Panc1 (cell line): ENCODE data around the gene RNU6-7. TPM values are rescaled to one million over a fixed set of nuclear protein-coding genes. Genes with fewer than 3 reads are reported as not detected.

Experiments used
- ATAC-seq: fragments of 200-7000 bp; cut with Tn5 transposase; 2 replicates; pipeline ENCODE4 v1.9.1; 2020; ENCODE audit warnings: mild to moderate bottlenecking, moderate library complexity
- BruUV-seq: library from RNA; stranded (reverse); fragments of 400-500 nt; replicated peaks from 2 replicates; lab custom pipeline; 2021; lab: Mats Ljungman, UMichigan
- CTCF ChIA-PET: fragments of 300-600 bp; sonication (Branson Sonifier 250); formaldehyde crosslinking; loops from one replicate; lab custom pipeline; 2022; ENCODE audit warnings: antibody characterized with exemption; lab: Charles Lee
- POLR2A ChIA-PET: fragments of 300-600 bp; sonication (Branson Sonifier 250); formaldehyde crosslinking; loops from one replicate; lab custom pipeline; 2022; ENCODE audit warnings: antibody characterized with exemption; lab: Charles Lee
- DNase-seq: peaks from one replicate; pipeline ENCODE4 v3.0.0-alpha.2; 2010; ENCODE audit warnings: low read depth, low spot score
- H3K27ac ChIP-seq: 2 replicates; pipeline ENCODE4 v1.5.1; 2011; ENCODE audit warnings: mild to moderate bottlenecking, low read length, inconsistent platforms
- H3K27me3 ChIP-seq: fragments of 200-500 bp; sonication (Bioruptor generic); 2 replicates; pipeline ENCODE4 v1.6.0; 2014; ENCODE audit warnings: low read length, inconsistent platforms; ENCODE audit not compliant: control insufficient read depth, insufficient read depth
- H3K36me3 ChIP-seq: fragments of 200-500 bp; sonication (Bioruptor generic); 2 replicates; pipeline ENCODE4 v1.5.1; 2014; ENCODE audit warnings: inconsistent platforms, mild to moderate bottlenecking, low read length, moderate library complexity; ENCODE audit not compliant: control insufficient read depth, insufficient read depth
- H3K4me1 ChIP-seq: 2 replicates; pipeline ENCODE4 v1.5.1; 2011; ENCODE audit warnings: inconsistent platforms, mild to moderate bottlenecking, low read length, moderate library complexity; ENCODE audit not compliant: control insufficient read depth, insufficient read depth
- H3K4me3 ChIP-seq, 2 experiments: 2 replicates each; pipeline ENCODE4 v1.5.1; 2011 to 2012; ENCODE audit warnings: low read depth in 2 of 2, low read length in 2 of 2, mild to moderate bottlenecking in 2 of 2, inconsistent platforms in 1 of 2, moderate library complexity in 1 of 2
- H3K9me3 ChIP-seq: fragments of 200-500 bp; sonication (Bioruptor generic); 2 replicates; pipeline ENCODE4 v1.5.1; 2014; ENCODE audit warnings: low read depth, mild to moderate bottlenecking, inconsistent platforms, low read length, moderate library complexity; ENCODE audit not compliant: control insufficient read depth, insufficient read depth
- CTCF ChIP-seq: fragments of 450-650 bp; IDR thresholded peaks from 2 replicates; pipeline ENCODE4 v1.5.1; 2017; ENCODE audit warnings: mild to moderate bottlenecking
- POLR2AphosphoS5 ChIP-seq: IDR thresholded peaks from 2 replicates; pipeline ENCODE4 v1.6.1; 2012; ENCODE audit warnings: mild to moderate bottlenecking, low read depth, low read length, moderate library complexity
- REST ChIP-seq, 2 experiments: IDR thresholded peaks; 2 replicates each; pipeline ENCODE4 v1.6.1; 2011 to 2012; ENCODE audit warnings: low read depth in 2 of 2, control low read depth in 1 of 2, low read length in 1 of 2, mild to moderate bottlenecking in 1 of 2, moderate library complexity in 1 of 2; ENCODE audit not compliant: insufficient read depth in 1 of 2
- SIN3A ChIP-seq: IDR thresholded peaks from 2 replicates; pipeline ENCODE4 v1.6.1; 2012; ENCODE audit warnings: low read depth, mild to moderate bottlenecking, low read length, moderate library complexity, borderline replicate concordance; ENCODE audit not compliant: insufficient read depth
- TCF7L2 ChIP-seq: IDR thresholded peaks from 2 replicates; pipeline ENCODE4 v1.6.1; 2011; ENCODE audit warnings: mild to moderate bottlenecking, low read depth, low read length, inconsistent platforms
- in situ Hi-C: cut with HindIII; loops from 2 replicates; pipeline ENCODE4 v1.10.0; 2016; ENCODE audit warnings: low sequenced_read_pairs, low pct_unique_long_range_greater_than_20kb
- intact Hi-C: fragments of 100-400 bp; cut with micrococcal nuclease; formaldehyde crosslinking; loops from one replicate; pipeline ENCODE4 v1.10.0; 2022; ENCODE audit not compliant: unreplicated experiment
- total RNA-seq: library from RNA; stranded (reverse); gene quantifications from one replicate; pipeline ENCODE4 v1.2.1, GENCODE V29; 2021; ENCODE audit not compliant: unreplicated experiment

RNU6-7 gene
- total RNA-seq, 1 experiment from 2014 or later = not detected

DNA sequence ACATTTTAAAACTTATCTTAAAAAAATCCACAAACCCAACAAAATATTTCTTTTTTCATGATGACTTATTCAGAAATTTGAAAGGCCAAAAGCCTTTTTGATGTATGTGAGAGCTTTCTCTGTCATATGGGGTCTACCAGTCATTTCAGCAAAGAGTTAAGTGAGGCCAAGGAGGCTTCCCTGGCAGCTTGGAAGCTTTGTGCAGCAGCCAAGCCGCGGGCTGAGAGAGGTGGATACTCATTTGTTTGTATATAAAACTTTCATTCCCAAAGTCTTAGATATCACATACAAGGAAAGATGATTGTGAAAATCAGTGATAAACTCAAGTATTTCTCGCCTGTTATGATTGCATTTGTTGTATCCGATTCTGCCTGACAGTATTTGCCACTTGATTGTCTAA is 49.7 kb downstream of the RNU6-7 start:
- TF ChIP-seq POLR2AphosphoS5 (no peak), CTCF (no peak), TCF7L2 (no peak), REST (IDR thresholded peaks at IDR 0.05; ENCODE audit: insufficient read depth in 1 of 2, low read depth in 2 of 2, low read length in 1 of 2) (no peak), SIN3A (no peak)
- no TSS peak for BruUV-seq
- H3K4me1 ChIP-seq = no peaks in the 10 kb centered on the region
- intact Hi-C loops (loop anchor here (5.0 kb wide), 1 partner anchor 324 kb away; no protein-coding TSS in a partner anchor), in situ Hi-C loops (no loop called here)
- DNase-seq (no peak), ATAC-seq (no peak)
- POLR2A ChIA-PET = no interaction called here
- no peak overlapping the region for H3K27ac ChIP-seq
- CTCF ChIA-PET = interaction anchor here (0.5 kb wide), 1 partner anchor 196 kb away, joined by 6 read pairs; no protein-coding TSS in a partner anchor
- H3K36me3 ChIP-seq = no peaks in the 10 kb centered on the region
- no peaks in the 10 kb centered on the region for H3K9me3 ChIP-seq
- no peak overlapping the region for H3K4me3 ChIP-seq
- no peaks in the 10 kb centered on the region for H3K27me3 ChIP-seq

Other genes starting within 250 kb of the RNU6-7 start
- gene ARHGAP5, start 124.7 kb upstream of the RNU6-7 start, total RNA-seq = 63.0 TPM
- not detected for gene RNU6-8, start 1.2 kb downstream of the RNU6-7 start, total RNA-seq
- 0.82 TPM for gene AKAP6, start 127.3 kb downstream of the RNU6-7 start, total RNA-seq